ENCODE measurements around the gene PPP1R14C. TPM values are rescaled to one million over a fixed set of nuclear protein-coding genes. Genes with fewer than 3 reads are reported as not detected.

PPP1R14C gene
- total and polyA plus RNA-seq, 2 donors: 0.42 to 1.9 TPM

DNA sequence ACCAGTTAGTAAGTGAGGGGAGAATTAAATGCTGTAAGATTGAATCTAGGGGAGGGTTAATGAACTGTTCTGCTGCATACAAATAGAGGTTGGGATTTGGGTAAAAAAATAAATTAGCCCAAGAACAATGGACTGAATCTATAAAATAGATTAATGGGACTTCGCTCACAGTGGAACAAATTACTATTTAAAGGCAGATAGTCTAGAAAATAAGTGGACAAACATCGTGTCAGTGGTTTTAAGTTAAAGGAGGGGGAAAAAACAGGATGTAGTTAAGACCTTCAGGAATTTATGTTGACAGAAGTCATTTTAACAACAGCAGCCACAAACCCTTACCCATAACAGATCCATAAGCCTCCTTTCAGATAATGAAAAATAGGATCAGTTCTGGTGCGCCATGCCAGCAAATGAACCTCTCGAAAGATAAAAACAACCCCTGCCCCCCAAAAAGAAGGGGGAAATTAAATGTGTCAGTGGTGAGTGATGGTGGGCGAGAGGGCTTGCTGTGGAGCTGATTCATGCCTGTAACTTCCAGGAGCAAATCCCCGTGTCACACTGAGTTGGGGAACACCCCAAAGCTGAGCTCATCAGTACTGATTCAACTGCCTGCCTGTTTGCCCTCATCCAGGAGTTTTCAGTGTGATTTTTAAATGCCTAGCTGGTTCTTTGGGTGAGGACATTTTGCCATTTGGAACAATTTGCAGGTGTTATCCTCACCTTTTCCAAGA lies 86.8 kb downstream of the PPP1R14C start:
- H3K27me3 ChIP-seq (ENCODE audit: control insufficient read depth in 2 of 2, insufficient read depth in 1 of 2, low read length in 1 of 2): no peaks in the 10 kb centered on the region
- H3K36me3 ChIP-seq (ENCODE audit: control insufficient read depth in 2 of 2, insufficient read depth in 2 of 2, low read length in 1 of 2): no peaks in the 10 kb centered on the region
- H3K4me1 ChIP-seq (ENCODE audit: control insufficient read depth in 2 of 2, insufficient read depth in 2 of 2, low read length in 2 of 2): no peaks in the 10 kb centered on the region
- H3K27ac ChIP-seq (ENCODE audit: low read depth in 1 of 2, low read length in 1 of 2): no peak overlapping the region
- WGBS: 85% methylated on average over 6 of the region's 6 CpGs
- peaks cover 0 to 7% of the 10 kb centered on the region in 2 donors for H3K9me3 ChIP-seq (ENCODE audit: control insufficient read depth in 2 of 2, insufficient read depth in 1 of 2, low read length in 1 of 2)
- DNase-seq (ENCODE audit: low read depth in 6 of 9, low spot score in 9 of 9): no peak
- H3K4me3 ChIP-seq (ENCODE audit: low read length in 2 of 2): no peak overlapping the region

GRCh38 chr6:150230164-150230561 lies 87.3 kb downstream of the PPP1R14C start:
- H3K27me3 ChIP-seq (ENCODE audit: control insufficient read depth in 2 of 2, insufficient read depth in 1 of 2, low read length in 1 of 2): no peaks in the 10 kb centered on the region
- no peaks in the 10 kb centered on the region for H3K4me1 ChIP-seq (ENCODE audit: control insufficient read depth in 2 of 2, insufficient read depth in 2 of 2, low read length in 2 of 2)
- no peaks in the 10 kb centered on the region for H3K36me3 ChIP-seq (ENCODE audit: control insufficient read depth in 2 of 2, insufficient read depth in 2 of 2, low read length in 1 of 2)
- no peak for DNase-seq (ENCODE audit: low read depth in 6 of 9, low spot score in 9 of 9)
- H3K4me3 ChIP-seq (ENCODE audit: low read length in 2 of 2): no peak overlapping the region
- H3K9me3 ChIP-seq (ENCODE audit: control insufficient read depth in 2 of 2, insufficient read depth in 1 of 2, low read length in 1 of 2): peaks cover 0 to 7% of the 10 kb centered on the region in 2 donors
- no peak overlapping the region for H3K27ac ChIP-seq (ENCODE audit: low read depth in 1 of 2, low read length in 1 of 2)
- WGBS: 93% methylated on average over 5 of the region's 5 CpGs

DNA sequence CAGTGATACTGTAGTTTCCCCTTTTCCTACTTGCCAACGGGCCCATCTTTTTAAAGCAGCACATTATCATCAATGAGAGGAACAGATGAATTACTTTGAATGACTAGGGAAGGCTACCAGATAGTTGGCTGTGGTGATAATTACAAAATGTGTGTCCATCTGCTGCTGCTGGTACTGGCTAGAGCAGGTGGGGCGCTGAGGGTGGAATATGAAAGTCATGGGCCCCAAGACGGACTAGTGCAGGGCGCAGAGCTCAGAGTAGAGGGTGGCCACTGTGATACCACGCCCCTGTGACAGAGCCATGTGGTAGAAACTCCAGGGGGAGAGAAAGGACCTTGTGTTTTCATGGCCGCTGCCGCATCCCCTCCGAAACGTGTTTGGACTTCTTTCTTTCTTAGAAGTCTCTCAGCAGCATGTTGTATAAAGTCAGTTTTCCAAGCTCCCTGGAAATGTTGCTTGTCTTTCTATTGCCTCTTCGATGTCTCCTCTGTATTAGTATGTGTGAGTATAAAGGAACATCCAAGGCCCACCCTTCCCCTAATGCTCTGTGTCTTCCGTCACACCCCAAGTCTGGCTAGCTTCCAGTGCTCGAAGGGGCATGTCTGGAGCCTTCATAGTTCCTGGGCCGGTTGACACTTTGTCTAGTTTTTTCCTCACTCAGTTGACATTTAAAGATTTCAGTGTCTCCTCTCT lies 88.1 kb downstream of the PPP1R14C start:
- 94% methylated on average over 13 of the region's 13 CpGs for WGBS
- no peak overlapping the region for H3K27ac ChIP-seq (ENCODE audit: low read depth in 1 of 2, low read length in 1 of 2)
- no peaks in the 10 kb centered on the region for H3K4me1 ChIP-seq (ENCODE audit: control insufficient read depth in 2 of 2, insufficient read depth in 2 of 2, low read length in 2 of 2)
- no peaks in the 10 kb centered on the region for H3K36me3 ChIP-seq (ENCODE audit: control insufficient read depth in 2 of 2, insufficient read depth in 2 of 2, low read length in 1 of 2)
- no peak for DNase-seq (ENCODE audit: low read depth in 6 of 9, low spot score in 9 of 9)
- no peak overlapping the region for H3K4me3 ChIP-seq (ENCODE audit: low read length in 2 of 2)
- H3K27me3 ChIP-seq (ENCODE audit: control insufficient read depth in 2 of 2, insufficient read depth in 1 of 2, low read length in 1 of 2): no peaks in the 10 kb centered on the region
- peaks cover 0 to 7% of the 10 kb centered on the region in 2 donors for H3K9me3 ChIP-seq (ENCODE audit: control insufficient read depth in 2 of 2, insufficient read depth in 1 of 2, low read length in 1 of 2)

- Histone ChIP-seq H3K9me3 (ENCODE audit: control insufficient read depth in 2 of 2, insufficient read depth in 1 of 2, low read length in 1 of 2) (peaks cover 0 to 7% of the 10 kb centered on the region in 2 donors), H3K4me3 (ENCODE audit: low read length in 2 of 2) (no peak overlapping the region), H3K36me3 (ENCODE audit: control insufficient read depth in 2 of 2, insufficient read depth in 2 of 2, low read length in 1 of 2) (no peaks in the 10 kb centered on the region), H3K4me1 (ENCODE audit: control insufficient read depth in 2 of 2, insufficient read depth in 2 of 2, low read length in 2 of 2) (no peaks in the 10 kb centered on the region), H3K27ac (ENCODE audit: low read depth in 1 of 2, low read length in 1 of 2) (no peak overlapping the region), H3K27me3 (ENCODE audit: control insufficient read depth in 2 of 2, insufficient read depth in 1 of 2, low read length in 1 of 2) (no peaks in the 10 kb centered on the region)
- 97% methylated on average over 2 of the region's 2 CpGs for WGBS
- DNase-seq (ENCODE audit: low read depth in 6 of 9, low spot score in 9 of 9): no peak
Measured at GRCh38 chr6:150231525-150231850, 88.6 kb downstream of the PPP1R14C start.

GRCh38 chr6:150233843-150234269 lies 91.0 kb downstream of the PPP1R14C start:
- Histone ChIP-seq H3K27ac (ENCODE audit: low read depth in 1 of 2, low read length in 1 of 2) (no peak overlapping the region), H3K27me3 (ENCODE audit: control insufficient read depth in 2 of 2, insufficient read depth in 1 of 2, low read length in 1 of 2) (no peaks in the 10 kb centered on the region), H3K9me3 (ENCODE audit: control insufficient read depth in 2 of 2, insufficient read depth in 1 of 2, low read length in 1 of 2) (peaks cover 0 to 7% of the 10 kb centered on the region in 2 donors), H3K4me3 (ENCODE audit: low read length in 2 of 2) (no peak overlapping the region), H3K36me3 (ENCODE audit: control insufficient read depth in 2 of 2, insufficient read depth in 2 of 2, low read length in 1 of 2) (no peaks in the 10 kb centered on the region), H3K4me1 (ENCODE audit: control insufficient read depth in 2 of 2, insufficient read depth in 2 of 2, low read length in 2 of 2) (no peaks in the 10 kb centered on the region)
- DNase-seq (ENCODE audit: low read depth in 6 of 9, low spot score in 9 of 9): no peak
- WGBS: 94% methylated on average over 5 of the region's 5 CpGs

DNA sequence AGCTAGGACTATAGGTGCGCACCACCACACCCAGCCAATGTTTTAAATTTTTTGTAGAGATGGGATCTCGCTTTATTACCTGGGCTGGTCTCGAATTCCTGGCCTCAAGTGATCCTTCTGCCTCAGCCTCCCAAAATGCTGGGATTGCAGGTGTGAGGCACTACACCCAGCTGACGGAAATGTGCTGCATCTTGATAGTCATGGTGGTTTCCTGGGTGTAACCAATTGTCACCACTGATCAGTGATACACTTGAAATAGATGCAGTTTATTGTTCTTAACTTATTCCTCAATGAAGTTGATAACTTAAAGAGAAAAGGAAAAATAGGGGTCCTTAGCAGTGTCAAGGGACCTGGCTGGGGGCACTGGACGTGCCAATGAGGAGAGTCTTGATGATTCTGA lies 92.4 kb downstream of the PPP1R14C start:
- peaks cover 0 to 7% of the 10 kb centered on the region in 2 donors for H3K9me3 ChIP-seq (ENCODE audit: control insufficient read depth in 2 of 2, insufficient read depth in 1 of 2, low read length in 1 of 2)
- no peaks in the 10 kb centered on the region for H3K4me1 ChIP-seq (ENCODE audit: control insufficient read depth in 2 of 2, insufficient read depth in 2 of 2, low read length in 2 of 2)
- WGBS: 87% methylated on average over 5 of the region's 5 CpGs

GRCh38 chr6:150236114-150236513 lies 93.3 kb downstream of the PPP1R14C start:
- Histone ChIP-seq H3K27ac (ENCODE audit: low read depth in 1 of 2, low read length in 1 of 2) (no peak overlapping the region), H3K9me3 (ENCODE audit: control insufficient read depth in 2 of 2, insufficient read depth in 1 of 2, low read length in 1 of 2) (peaks cover 0 to 7% of the 10 kb centered on the region in 2 donors), H3K36me3 (ENCODE audit: control insufficient read depth in 2 of 2, insufficient read depth in 2 of 2, low read length in 1 of 2) (no peaks in the 10 kb centered on the region), H3K4me1 (ENCODE audit: control insufficient read depth in 2 of 2, insufficient read depth in 2 of 2, low read length in 2 of 2) (no peaks in the 10 kb centered on the region), H3K4me3 (ENCODE audit: low read length in 2 of 2) (no peak overlapping the region), H3K27me3 (ENCODE audit: control insufficient read depth in 2 of 2, insufficient read depth in 1 of 2, low read length in 1 of 2) (no peaks in the 10 kb centered on the region)
- 97% methylated on average over 8 of the region's 8 CpGs for WGBS
- DNase-seq (ENCODE audit: low read depth in 6 of 9, low spot score in 9 of 9): no peak

More for the DNA sequence above, 92.4 kb downstream of the PPP1R14C start:
- no peak for DNase-seq (ENCODE audit: low read depth in 6 of 9, low spot score in 9 of 9)
- H3K4me3 ChIP-seq (ENCODE audit: low read length in 2 of 2): no peak overlapping the region
- no peak overlapping the region for H3K27ac ChIP-seq (ENCODE audit: low read depth in 1 of 2, low read length in 1 of 2)
- H3K27me3 ChIP-seq (ENCODE audit: control insufficient read depth in 2 of 2, insufficient read depth in 1 of 2, low read length in 1 of 2): no peaks in the 10 kb centered on the region
- H3K36me3 ChIP-seq (ENCODE audit: control insufficient read depth in 2 of 2, insufficient read depth in 2 of 2, low read length in 1 of 2): no peaks in the 10 kb centered on the region

DNA sequence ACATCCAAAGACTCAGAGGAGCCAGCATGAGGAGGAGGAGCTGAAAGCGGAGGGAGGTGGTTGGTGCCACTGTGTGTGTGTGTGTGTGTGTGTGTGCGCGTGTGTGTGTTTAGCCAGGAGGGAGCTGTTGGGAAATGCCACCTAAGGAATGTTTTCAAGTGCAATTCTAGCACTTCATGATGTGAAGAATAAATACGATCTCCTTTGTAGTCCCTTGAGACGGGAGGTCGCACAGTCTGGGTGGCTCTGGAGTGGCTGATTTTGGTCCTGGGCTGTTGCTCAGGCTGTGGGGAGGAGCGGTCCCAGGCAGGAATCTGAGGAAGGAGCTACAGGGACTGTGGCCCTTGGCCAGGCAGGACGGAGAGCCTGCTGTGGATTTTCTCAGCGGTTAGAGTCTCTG lies 93.7 kb downstream of the PPP1R14C start:
- H3K9me3 ChIP-seq (ENCODE audit: control insufficient read depth in 2 of 2, insufficient read depth in 1 of 2, low read length in 1 of 2): peaks cover 0 to 7% of the 10 kb centered on the region in 2 donors
- no peaks in the 10 kb centered on the region for H3K27me3 ChIP-seq (ENCODE audit: control insufficient read depth in 2 of 2, insufficient read depth in 1 of 2, low read length in 1 of 2)
- no peak for DNase-seq (ENCODE audit: low read depth in 6 of 9, low spot score in 9 of 9)
- no peaks in the 10 kb centered on the region for H3K36me3 ChIP-seq (ENCODE audit: control insufficient read depth in 2 of 2, insufficient read depth in 2 of 2, low read length in 1 of 2)
- 84% methylated on average over 9 of the region's 9 CpGs for WGBS
- no peak overlapping the region for H3K27ac ChIP-seq (ENCODE audit: low read depth in 1 of 2, low read length in 1 of 2)
- no peak overlapping the region for H3K4me3 ChIP-seq (ENCODE audit: low read length in 2 of 2)
- no peaks in the 10 kb centered on the region for H3K4me1 ChIP-seq (ENCODE audit: control insufficient read depth in 2 of 2, insufficient read depth in 2 of 2, low read length in 2 of 2)

DNA sequence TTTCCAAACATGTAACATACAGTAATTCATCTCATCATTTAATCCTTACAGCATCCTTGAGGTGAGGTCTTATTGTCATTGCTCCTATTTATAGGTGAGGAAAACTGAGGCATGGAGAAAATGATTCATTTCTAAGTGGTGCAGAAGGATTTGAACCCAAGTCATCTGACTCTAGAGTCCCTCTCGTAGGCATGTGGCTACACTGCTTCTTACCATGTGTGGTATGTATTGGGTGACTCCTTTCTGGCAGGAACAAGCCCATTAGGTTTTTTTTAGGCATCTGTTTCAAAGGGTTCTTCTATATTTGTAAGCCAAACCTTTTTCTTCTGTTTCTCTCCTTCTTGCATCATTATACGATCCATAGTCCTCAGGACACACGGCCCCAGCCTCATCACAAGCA lies 94.8 kb downstream of the PPP1R14C start:
- no peak for DNase-seq (ENCODE audit: low read depth in 6 of 9, low spot score in 9 of 9)
- no peaks in the 10 kb centered on the region for H3K36me3 ChIP-seq (ENCODE audit: control insufficient read depth in 2 of 2, insufficient read depth in 2 of 2, low read length in 1 of 2)
- no peaks in the 10 kb centered on the region for H3K27me3 ChIP-seq (ENCODE audit: control insufficient read depth in 2 of 2, insufficient read depth in 1 of 2, low read length in 1 of 2)
- no peak overlapping the region for H3K4me3 ChIP-seq (ENCODE audit: low read length in 2 of 2)
- no peaks in the 10 kb centered on the region for H3K4me1 ChIP-seq (ENCODE audit: control insufficient read depth in 2 of 2, insufficient read depth in 2 of 2, low read length in 2 of 2)
- H3K9me3 ChIP-seq (ENCODE audit: control insufficient read depth in 2 of 2, insufficient read depth in 1 of 2, low read length in 1 of 2): peaks cover 0 to 7% of the 10 kb centered on the region in 2 donors
- H3K27ac ChIP-seq (ENCODE audit: low read depth in 1 of 2, low read length in 1 of 2): no peak overlapping the region
- 96% methylated on average over 3 of the region's 3 CpGs for WGBS
